Endodermal cell (in vitro differentiated cells): ENCODE results near the gene SLIT3. TPM values are rescaled to one million over a fixed set of nuclear protein-coding genes. Genes with fewer than 3 reads are reported as not detected.
A peak's percentile ranks its signal among the peaks of the same experiment; 100 is the strongest.

Source experiments
- DNase-seq: peaks from one replicate; pipeline ENCODE4 v3.0.0-alpha.2; 2017
- H3K27ac ChIP-seq: 2 replicates; pipeline ENCODE4 v1.5.1; 2013; ENCODE audit warnings: mild to moderate bottlenecking, low read depth, low read length, moderate library complexity
- H3K27me3 ChIP-seq: 2 replicates; pipeline ENCODE4 v1.6.1; 2013; ENCODE audit warnings: mild to moderate bottlenecking, low read length, moderate library complexity; ENCODE audit not compliant: insufficient read depth, control insufficient read depth, poor library complexity, severe bottlenecking
- H3K36me3 ChIP-seq: 2 replicates; pipeline ENCODE4 v1.7.0; 2013; ENCODE audit warnings: mild to moderate bottlenecking, low read length, moderate library complexity; ENCODE audit not compliant: control insufficient read depth, insufficient read depth
- H3K4me1 ChIP-seq: one replicate; pipeline ENCODE4 v1.7.0; 2013; ENCODE audit warnings: low read length; ENCODE audit not compliant: control insufficient read depth, insufficient read depth
- H3K4me3 ChIP-seq: 2 replicates; pipeline ENCODE4 v1.5.1; 2013; ENCODE audit warnings: mild to moderate bottlenecking, low read length, moderate library complexity
- H3K9ac ChIP-seq: 2 replicates; pipeline ENCODE4 v1.6.1; 2013; ENCODE audit warnings: mild to moderate bottlenecking, low read length, moderate library complexity; ENCODE audit not compliant: poor library complexity, severe bottlenecking; ENCODE audit errors: extremely low read depth
- H3K9me3 ChIP-seq: 2 replicates; pipeline ENCODE4 v1.6.1; 2013; ENCODE audit warnings: mild to moderate bottlenecking, low read length, moderate library complexity; ENCODE audit not compliant: control insufficient read depth
- H3K27ac Mint-ChIP-seq: 2 replicates; pipeline ENCODE4 v1.8.0; 2020; ENCODE audit warnings: mixed read lengths
- H3K27me3 Mint-ChIP-seq: 2 replicates; pipeline ENCODE4 v1.8.0; 2021; ENCODE audit warnings: mild to moderate bottlenecking, mixed read lengths; ENCODE audit not compliant: insufficient read depth
- H3K36me3 Mint-ChIP-seq: 2 replicates; pipeline ENCODE4 v1.8.0; 2020; ENCODE audit warnings: low read depth, mixed read lengths
- H3K4me1 Mint-ChIP-seq: 2 replicates; pipeline ENCODE4 v1.8.0; 2020; ENCODE audit warnings: mixed read lengths
- H3K4me3 Mint-ChIP-seq: 2 replicates; pipeline ENCODE4 v1.8.0; 2020; ENCODE audit warnings: mild to moderate bottlenecking, moderate library complexity, mixed read lengths
- H3K9me3 Mint-ChIP-seq: 2 replicates; pipeline ENCODE4 v1.8.0; 2020; ENCODE audit warnings: mild to moderate bottlenecking, mixed read lengths
- WGBS, 2 experiments: methylation state at CpG; one replicate each; pipeline versions ENCODE4 v1.1.5 to v1.1.7; 2013; ENCODE audit warnings: missing lambda C conversion rate in 2 of 2, mixed read lengths in 1 of 2; ENCODE audit not compliant: insufficient coverage in 1 of 2, insufficient read length in 1 of 2; 5-methylcytosine and 5-hydroxymethylcytosine counted together
- total RNA-seq, 2 donors: library from RNA; stranded (reverse); fragmentation: NEBNext Ultra II Directional in 1 of 2; extraction: Animal tissue kit (Norgen Biotek cat#: 25700) in 1 of 2; gene quantifications; 2 replicates in 1 of 2; 3 replicates in 1 of 2; pipeline ENCODE4 v1.2.1, GENCODE V29; 2021
- TF ChIP-seq, protein P1 (sequence below): fragments of 200-600 bp; sonication (generic); conservative IDR thresholded peaks from 2 replicates; pipeline ENCODE4 v1.5.0; 2021; ENCODE audit warnings: antibody characterized with exemption, mild to moderate bottlenecking

The SLIT3 gene
- total RNA-seq, 2 donors from 2014 or later = 2.5 to 3.4 TPM

DNA sequence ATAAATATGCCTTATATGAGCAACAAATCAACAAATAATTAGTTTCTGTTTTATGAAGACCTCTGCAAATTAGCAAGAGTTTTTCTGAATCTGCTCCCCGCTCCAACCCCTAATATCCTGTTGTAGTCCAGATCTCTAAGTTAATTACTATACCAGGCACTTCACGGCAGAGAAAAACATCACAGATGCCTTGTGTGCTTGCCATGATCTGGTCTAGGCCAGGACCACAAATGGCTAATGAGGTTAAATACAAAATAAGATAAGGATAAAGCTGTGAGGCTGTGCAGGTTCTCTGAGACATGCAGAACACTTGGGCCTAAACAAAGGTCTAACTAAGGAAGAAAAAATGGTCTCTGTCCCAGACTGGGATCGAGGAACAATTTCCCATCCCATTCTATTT lies 150.8 kb downstream of the SLIT3 start:
- H3K4me1 ChIP-seq = peaks cover under 1% of the 10 kb centered on the region
- H3K4me3 ChIP-seq = no peak overlapping the region
- H3K36me3 Mint-ChIP-seq = no peaks in the 10 kb centered on the region
- H3K27ac Mint-ChIP-seq = no peak overlapping the region
- 84 to 93% methylated on average over 2 to 3 of the region's 3 CpGs for WGBS, 2 experiments
- H3K9me3 Mint-ChIP-seq = no peaks in the 10 kb centered on the region
- H3K27me3 ChIP-seq = no peaks in the 10 kb centered on the region
- TF ChIP-seq, protein P1, sequence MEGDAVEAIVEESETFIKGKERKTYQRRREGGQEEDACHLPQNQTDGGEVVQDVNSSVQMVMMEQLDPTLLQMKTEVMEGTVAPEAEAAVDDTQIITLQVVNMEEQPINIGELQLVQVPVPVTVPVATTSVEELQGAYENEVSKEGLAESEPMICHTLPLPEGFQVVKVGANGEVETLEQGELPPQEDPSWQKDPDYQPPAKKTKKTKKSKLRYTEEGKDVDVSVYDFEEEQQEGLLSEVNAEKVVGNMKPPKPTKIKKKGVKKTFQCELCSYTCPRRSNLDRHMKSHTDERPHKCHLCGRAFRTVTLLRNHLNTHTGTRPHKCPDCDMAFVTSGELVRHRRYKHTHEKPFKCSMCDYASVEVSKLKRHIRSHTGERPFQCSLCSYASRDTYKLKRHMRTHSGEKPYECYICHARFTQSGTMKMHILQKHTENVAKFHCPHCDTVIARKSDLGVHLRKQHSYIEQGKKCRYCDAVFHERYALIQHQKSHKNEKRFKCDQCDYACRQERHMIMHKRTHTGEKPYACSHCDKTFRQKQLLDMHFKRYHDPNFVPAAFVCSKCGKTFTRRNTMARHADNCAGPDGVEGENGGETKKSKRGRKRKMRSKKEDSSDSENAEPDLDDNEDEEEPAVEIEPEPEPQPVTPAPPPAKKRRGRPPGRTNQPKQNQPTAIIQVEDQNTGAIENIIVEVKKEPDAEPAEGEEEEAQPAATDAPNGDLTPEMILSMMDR = no peak
- H3K4me3 Mint-ChIP-seq = no peak overlapping the region
- DNase-seq = no peak
- no peak overlapping the region for H3K9ac ChIP-seq
- no peaks in the 10 kb centered on the region for H3K9me3 ChIP-seq
- no peaks in the 10 kb centered on the region for H3K36me3 ChIP-seq
- peaks cover 4% of the 10 kb centered on the region for H3K27me3 Mint-ChIP-seq
- peaks cover 21% of the 10 kb centered on the region for H3K4me1 Mint-ChIP-seq
- no peak overlapping the region for H3K27ac ChIP-seq

DNA sequence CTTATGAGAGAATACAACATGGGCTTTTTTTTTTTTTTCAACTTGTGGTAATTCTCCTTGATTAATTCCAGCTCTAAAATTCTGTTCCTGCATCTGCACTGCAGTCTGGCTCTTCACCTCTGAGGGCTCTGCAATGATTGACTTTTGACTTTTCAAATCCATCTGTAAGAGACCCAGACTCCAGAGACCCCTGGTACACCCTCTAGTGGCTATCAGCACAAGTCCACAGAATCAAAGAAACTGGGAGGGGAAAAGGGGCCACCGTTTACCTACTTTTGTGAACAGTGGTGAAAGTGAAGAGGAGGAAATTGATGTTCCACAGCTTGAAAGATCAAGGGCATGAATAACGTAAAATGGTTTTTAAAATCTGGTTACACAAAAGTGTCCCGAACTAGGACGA lies 151.6 kb downstream of the SLIT3 start:
- H3K9me3 Mint-ChIP-seq = no peaks in the 10 kb centered on the region
- Histone ChIP-seq H3K27me3 (no peaks in the 10 kb centered on the region), H3K9ac (no peak overlapping the region), H3K9me3 (no peaks in the 10 kb centered on the region), H3K36me3 (no peaks in the 10 kb centered on the region), H3K27ac (no peak overlapping the region), H3K4me3 (no peak overlapping the region), H3K4me1 (no peaks in the 10 kb centered on the region)
- peak; percentile 64 for DNase-seq
- TF ChIP-seq, protein P1 = peak; percentile 82
- no peaks in the 10 kb centered on the region for H3K36me3 Mint-ChIP-seq
- H3K4me1 Mint-ChIP-seq = peaks cover 21% of the 10 kb centered on the region
- WGBS, 2 experiments = 49 to 53% methylated on average over 3 to 4 of the region's 4 CpGs
- peaks cover 1% of the 10 kb centered on the region for H3K27me3 Mint-ChIP-seq
- H3K4me3 Mint-ChIP-seq = no peak overlapping the region
- no peak overlapping the region for H3K27ac Mint-ChIP-seq

DNA sequence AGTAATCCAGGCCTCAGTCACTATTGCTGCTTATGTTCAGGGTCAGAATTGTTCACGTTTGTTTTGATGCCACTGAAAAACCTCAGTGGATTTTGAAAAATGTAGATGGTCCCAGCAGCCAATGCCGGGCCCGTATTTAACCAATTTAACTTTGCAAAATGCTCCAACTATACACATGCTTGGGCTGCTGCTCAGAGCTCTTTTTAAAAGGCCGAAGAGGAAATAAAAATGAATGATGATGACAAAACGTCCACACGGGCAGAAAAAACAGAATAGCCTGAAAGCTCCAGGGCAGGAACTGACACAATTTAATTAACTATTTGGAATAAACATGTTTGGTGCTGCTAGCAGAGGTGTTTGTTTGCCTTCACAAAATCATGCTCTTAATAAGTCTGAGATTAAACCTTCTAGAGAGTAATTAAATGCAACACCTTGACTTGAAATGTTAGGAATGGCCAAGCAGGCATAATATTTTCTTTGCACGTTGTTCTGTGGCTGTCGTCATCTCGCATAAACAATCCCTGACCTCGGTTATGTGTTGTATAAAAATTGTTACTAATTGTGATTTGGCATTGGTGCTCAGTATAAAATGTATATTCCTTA lies 152.7 kb downstream of the SLIT3 start:
- H3K9ac ChIP-seq = no peak overlapping the region
- H3K36me3 ChIP-seq = no peaks in the 10 kb centered on the region
- H3K9me3 Mint-ChIP-seq = no peaks in the 10 kb centered on the region
- no peaks in the 10 kb centered on the region for H3K27me3 ChIP-seq
- H3K4me1 ChIP-seq = no peaks in the 10 kb centered on the region
- H3K27ac Mint-ChIP-seq = no peak overlapping the region
- no peaks in the 10 kb centered on the region for H3K9me3 ChIP-seq
- H3K4me3 Mint-ChIP-seq = no peak overlapping the region
- H3K36me3 Mint-ChIP-seq = no peaks in the 10 kb centered on the region
- DNase-seq = no peak
- no peak overlapping the region for H3K27ac ChIP-seq
- TF ChIP-seq, protein P1 = no peak
- no peak overlapping the region for H3K4me3 ChIP-seq
- peaks cover 21% of the 10 kb centered on the region for H3K4me1 Mint-ChIP-seq
- WGBS, 2 experiments = 91 to 93% methylated on average over 6 to 10 of the region's 10 CpGs
- H3K27me3 Mint-ChIP-seq = no peaks in the 10 kb centered on the region
